Measurements from ENCODE around the gene ACOX3.
"Not testable (repeated sequence)": the region's sequence is repeated elsewhere in the genome, so short reads cannot be mapped to it uniquely, and the experiment has no call there.

ACOX3 gene

DNA sequence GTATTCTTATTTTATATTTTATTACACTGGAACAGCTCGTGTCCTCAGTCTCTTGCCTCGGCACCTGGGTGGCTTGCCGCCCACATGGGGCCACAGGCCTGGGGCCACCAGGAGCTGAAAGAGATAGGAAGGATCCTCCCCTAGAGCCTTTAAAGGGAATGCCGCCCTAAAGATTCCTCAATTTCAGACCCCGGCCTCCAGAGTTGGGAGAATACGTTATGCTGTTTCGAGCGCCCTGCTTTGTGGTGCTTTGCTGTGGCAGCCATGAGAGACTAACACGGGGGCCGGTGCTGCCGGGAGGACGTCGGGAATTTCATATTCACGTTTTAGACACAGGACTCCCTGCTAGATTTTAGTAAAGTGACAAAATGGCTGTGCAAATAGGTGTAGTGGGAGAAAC lies 33.2 kb downstream of the ACOX3 start:
- no peak for DNase-seq (ENCODE audit: low spot score)
- no peak for FAIRE-seq

DNA sequence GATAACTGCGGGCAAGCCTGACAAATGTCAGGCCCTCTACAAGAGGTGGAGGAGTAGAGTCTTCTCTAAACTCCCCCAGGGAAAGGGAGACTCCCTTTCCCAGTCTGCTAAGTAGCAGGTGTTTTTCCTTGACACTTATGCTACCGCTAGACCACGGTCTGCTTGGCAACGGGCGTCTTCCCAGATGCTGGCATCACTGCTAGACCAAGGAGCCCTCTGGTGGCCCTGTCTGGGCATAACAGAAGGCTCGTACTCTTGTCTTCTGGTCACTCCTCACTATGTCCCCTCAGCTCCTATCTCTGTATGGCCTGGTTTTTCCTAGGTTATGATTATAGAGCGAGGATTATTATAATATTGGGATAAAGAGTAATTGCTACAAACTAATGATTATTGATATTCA lies 33.6 kb downstream of the ACOX3 start:
- not testable (repeated sequence) for DNase-seq (ENCODE audit: low spot score); FAIRE-seq

DNA sequence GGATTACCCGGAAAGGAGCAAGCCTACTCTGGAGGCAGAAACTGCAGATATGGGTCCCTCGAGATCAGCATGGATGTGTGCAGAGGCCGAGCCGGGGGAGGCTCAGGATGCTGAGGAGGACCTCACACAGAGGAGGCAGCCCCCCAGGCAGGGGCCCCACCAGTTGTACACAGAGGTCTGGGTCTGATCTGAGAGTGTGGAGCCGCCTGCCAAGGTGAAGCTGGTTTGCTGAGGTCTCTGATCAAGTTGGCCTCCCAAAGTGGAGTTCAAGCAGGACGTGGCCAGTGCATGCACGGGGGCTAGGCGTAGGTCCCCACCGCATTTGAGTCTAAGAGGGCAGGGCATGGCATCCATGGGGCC lies 35.0 kb downstream of the ACOX3 start:
- DNase-seq (ENCODE audit: low spot score) = no peak
- FAIRE-seq = no peak

DNA sequence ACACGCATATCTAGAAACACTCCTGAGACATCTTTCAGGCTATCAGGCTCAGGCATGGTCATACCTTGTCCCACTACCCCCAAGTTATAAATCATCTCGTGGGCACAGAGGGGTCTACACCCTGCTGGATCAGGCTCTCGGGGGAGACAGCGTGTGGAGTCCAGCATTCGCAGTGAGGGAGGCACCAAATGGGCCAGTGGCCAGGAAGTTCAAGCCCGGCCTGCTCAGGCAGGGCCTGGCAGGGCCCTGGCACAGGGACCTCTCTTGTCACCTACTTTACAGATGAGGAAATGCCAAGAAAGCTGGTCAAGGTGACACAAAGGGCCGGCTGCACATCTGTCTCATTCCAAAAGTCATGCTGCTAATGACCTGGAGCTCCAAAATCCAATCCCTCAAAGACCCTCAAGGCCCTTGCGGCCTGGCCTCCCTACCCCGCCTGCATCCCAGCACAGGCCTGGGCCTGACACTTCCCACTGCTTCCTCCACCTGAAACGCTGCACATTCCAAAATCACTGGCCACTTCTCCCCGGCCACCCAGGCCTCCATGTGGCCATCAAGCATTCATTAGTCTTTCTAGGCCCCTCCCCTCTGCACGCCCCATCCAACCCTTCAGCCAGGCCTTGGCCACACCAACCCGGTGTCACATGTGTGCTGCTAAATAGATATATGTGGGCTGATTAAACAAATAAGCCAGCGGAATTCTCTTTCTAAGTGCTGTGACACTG lies 35.6 kb downstream of the ACOX3 start:
- FAIRE-seq = no peak
- no peak for DNase-seq (ENCODE audit: low spot score)

DNA sequence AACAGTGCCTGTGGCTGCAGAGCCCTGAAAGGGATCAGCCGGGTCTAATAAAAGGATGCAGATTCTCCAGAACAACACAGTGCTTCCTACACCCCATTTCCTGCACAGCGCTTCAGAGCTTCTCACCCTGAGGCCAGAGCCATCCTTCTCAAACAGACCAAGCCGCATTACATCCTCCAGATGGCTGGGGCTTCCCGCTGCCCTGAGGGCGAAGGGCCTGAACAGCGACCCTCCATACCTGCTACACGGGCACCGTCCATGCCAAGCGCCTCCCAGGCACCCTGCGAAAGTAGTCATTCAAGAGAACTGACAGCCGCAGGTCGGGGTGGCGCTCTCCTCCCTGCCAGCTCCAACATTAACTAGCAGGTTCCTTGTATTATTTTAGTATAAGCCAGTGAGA lies 36.5 kb downstream of the ACOX3 start:
- FAIRE-seq = no peak
- no peak for DNase-seq (ENCODE audit: low spot score)

DNA sequence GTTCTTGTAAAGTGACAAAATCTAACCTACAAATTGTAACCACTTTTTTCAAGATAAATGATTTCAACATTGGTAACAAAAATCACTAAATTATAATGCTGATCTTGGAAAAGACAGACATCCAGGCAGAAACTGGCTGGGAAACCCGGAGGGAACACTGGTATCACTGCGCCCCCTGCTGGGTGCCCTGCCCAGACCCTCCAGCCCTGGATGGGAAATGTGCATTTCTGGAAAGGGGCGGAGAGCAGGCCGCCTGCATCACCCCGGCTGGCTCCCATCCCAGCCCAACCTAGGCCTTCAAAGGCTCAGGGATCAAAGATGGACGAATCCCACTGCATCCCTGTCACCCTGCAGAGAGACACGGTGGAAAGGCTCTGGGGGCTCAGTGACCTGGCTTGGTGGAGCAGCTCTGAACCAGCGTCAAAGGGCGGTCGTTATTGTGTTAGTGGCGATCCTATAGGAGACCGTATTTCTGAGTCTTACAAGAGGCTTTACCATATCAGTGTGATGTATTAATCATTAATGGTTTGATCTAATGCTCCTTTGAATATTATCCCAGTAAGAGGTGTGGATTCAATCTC lies 37.3 kb downstream of the ACOX3 start:
- DNase-seq (ENCODE audit: low spot score) (peak; percentile 55), FAIRE-seq (peak; percentile 40)

DNA sequence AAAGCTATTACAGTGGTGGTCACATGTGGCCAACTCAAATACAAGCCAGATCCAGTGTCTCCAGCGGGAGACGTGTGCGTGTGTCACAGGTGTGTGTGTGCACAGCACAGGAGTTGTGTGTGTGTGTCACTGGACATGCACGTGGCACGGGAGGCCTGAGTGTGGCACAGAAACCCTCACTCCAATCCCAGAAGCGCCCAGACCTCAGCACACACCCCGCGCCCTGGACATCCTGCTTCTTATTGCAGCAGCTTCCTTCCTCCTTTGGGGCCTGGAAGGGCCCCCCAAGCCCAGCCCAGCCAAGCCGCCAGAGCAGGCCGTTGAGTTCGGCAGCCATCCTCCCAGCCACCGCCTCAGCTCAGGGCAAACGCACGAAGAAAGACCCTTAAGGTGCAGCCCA lies 37.9 kb downstream of the ACOX3 start:
- DNase-seq (ENCODE audit: low spot score) (no peak), FAIRE-seq (no peak)

DNA sequence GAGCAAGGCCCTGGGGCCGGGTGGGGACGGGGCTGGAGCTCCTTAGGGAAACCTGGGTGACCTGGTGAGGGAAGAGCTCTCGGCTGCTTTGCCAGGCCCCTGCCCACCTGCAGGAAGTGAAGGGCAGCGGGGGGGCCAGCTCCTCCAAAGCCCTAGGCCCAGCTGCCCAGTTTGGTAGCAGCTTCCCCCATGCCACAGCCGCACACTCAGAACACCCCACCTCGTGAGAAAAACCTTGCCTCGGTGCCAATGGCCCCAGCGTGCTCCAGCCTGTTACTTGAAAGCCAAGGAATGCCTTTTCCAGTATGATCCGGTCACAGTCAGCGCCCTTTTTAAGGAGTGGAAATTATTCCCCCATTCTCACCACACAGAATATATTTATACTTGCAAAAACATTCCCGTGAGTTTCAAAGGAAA lies 38.3 kb downstream of the ACOX3 start:
- DNase-seq (ENCODE audit: low spot score) = no peak
- FAIRE-seq = no peak

DNA sequence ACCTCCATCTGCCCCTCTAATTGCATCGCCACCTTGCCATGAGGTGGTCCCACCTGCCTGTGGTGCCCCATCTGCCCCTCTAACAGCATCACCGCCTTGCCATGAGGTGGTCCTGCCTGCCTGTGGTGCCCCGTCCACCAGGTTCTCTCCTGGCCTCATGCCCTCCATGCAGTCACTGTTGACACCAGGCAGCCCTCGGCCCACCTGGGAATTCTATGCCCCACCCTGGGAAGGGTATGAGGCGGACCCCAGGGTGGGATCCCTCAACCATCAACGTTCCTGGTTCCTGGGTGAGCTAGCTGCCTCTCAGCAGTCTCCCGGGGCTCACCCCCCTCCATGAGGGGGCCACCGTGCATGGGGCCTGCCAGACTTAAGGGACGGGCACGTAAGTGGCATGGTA lies 38.9 kb downstream of the ACOX3 start:
- no peak for DNase-seq (ENCODE audit: low spot score)
- FAIRE-seq = no peak

DNA sequence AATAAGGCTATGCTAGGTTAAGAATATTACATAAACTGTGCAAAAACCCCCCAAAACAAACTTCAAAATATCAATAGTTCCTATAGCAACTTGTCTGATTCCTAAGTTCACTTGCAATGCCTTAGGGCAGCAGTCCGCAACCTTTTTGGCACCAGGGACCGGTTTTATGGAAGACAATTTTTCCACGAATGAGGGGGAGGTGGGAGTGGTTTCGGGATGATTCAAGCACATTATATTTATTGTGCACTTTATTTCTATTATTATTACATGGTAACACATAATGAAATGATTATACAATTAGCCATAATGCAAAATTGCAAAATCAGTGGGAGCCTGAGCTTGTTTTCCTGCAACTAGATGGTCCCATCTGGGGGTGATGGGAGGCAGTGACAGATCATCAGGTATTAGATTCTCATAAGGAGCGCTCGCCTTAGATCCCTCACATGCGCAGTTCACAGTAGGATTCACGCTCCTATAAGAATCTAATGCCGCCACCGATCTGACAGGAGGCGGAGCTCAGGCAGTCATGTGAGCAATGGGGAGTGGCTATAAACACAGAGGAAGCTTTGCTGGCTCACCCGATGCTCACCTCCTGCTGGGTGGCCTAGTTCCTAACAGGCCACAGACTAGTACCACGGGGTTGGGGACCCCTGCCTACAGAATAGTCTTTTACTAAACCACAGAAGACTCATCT lies 39.7 kb downstream of the ACOX3 start:
- FAIRE-seq (no peak), DNase-seq (ENCODE audit: low spot score) (no peak)

DNA sequence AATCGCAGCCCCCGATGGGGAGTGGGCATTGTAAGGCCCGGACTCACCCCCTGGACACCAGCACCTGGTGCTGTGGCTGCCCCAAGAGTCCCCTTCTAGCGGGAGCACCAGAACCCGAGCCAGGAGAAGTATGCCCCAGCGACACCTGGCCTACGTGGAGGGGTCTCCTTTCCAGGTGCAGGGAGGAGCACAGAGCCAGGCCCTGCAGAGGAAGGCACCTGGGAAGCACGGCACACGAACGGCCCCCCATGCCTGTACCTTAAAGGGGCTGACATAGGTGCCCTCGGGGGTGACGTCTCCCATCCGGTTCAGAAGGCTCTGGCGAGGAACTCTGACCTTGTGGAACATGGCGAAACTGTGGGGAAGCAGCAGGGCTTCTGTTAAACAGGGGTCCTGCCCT lies 41.2 kb downstream of the ACOX3 start:
- FAIRE-seq (no peak), DNase-seq (ENCODE audit: low spot score) (no peak)

DNA sequence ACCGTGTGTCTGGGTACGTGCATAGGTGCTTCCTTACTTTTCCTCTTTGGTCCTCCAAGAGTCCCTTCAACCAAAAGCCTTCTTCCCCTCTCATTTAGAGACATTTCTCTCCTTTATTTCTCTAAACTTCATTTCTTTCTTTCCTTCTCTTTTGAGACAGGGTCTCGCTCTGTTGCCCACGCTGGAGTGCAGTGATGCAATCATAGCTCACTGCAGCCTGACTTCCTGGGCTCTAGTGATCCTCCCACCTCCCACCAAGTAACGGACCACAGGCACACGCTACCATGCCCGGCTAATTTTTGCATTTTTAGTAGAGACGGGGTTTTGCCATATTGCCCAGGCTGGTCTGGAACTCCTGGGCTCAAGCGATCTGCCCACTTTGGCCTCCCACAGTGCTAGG lies 42.2 kb downstream of the ACOX3 start:
- DNase-seq (ENCODE audit: low spot score) (no peak), FAIRE-seq (no peak)

DNA sequence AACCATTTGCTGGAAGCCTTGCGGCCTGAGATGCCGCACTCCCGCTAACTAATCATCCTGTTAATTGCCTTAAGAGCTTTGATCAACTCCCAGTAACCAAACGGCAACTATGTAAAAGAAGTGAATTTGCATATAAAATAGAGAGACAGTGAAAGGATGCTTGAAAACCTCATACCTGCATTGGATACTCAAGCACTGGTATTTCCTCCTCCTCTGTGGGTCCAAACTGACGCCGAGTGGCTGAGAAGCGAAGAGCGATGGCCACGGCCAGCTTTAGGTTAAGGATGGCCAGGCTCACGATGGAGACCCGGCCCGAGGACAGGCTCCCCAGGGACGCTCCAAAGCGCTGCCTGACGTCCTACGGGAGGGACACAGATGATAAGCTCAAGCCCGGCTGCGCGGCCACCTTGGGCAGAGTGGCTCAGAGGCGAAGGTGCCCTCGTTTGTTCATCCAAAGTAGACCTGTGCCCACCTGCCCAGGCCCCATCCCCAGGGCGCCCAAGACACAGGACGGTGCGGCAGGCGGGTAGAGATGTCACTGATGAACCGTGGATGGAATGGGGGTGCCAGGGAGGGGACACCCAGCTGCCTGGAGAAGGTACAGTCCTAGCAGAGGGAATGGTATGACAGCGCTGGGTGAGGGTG lies 43.6 kb downstream of the ACOX3 start:
- FAIRE-seq = no peak
- DNase-seq (ENCODE audit: low spot score) = no peak

DNA sequence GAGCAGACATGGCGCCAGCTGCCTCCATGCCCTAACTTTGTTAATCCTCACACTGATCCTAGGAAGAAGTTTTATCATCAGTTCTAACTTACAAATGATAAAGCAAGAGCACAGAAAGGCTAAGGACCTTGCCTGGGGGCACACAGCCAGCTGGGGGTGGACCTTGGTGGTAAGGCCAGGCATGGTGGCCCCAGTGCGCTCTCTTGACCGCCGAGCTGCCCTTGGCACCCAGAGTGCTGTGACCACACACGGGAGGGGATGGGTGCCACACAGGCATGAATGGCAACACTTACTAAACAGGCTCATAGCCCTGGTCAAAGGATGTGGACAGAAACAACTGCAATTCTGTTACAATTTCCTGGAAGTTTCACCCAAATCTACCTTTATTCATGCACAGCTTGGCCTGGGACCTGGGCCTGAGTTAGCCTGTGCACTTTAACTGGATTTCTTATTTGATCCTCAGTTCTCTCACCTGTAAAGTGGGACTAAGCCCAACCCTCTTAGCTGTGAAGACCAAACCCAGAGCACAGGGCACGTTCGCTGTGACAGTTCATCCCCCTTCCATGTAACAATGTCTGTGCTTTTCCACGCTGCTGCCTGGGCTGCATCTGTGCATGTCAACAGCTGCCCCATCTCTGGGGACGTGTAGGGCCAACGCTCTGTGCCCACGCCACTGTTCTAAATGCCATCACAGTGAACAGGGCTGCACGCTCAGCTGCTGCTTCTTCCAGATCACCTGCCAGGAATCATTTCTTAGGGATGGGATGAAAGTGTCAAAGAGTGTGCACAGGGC lies 44.8 kb downstream of the ACOX3 start:
- FAIRE-seq (no peak), DNase-seq (ENCODE audit: low spot score) (no peak)

DNA sequence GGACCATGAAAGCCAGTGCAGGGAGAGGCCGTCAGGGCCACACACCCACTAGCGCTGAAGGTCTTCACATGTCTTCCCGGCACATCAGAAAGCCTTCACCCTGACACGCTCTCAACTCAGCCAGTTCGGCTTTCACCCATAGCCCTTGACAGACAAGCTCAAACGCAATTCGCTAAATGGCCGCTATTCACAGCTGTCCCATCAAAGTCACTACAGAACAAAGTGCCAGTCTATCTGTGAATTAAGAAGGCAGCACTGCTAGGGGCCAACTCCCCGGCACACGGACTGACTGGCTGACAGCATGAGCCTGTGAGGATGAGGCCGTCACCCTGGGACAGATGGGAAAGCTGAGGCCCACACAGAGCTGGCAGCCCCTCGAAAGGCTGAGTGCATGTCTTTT lies 45.7 kb downstream of the ACOX3 start:
- FAIRE-seq = no peak

DNA sequence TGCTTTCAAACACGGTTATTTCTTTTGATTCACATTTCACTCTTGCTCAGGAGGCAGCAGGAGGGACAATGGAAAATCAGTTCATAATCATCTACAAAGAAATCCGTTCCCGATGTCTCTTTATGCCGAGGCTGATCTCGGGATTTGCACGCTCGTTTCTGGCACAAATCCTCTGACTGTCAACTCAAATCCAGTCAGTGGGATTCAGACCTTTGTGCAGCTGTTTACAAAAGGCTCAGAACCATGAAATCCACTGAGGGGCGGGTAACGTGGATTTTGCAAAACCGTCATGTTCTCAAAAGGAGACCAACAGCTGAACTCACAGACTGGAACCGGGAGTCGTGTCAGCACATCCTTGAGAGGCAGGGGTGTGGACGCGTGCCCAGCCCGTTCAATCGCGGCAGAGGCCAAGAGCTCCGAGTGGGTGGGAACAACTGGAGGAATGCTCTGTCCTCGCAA lies 46.4 kb downstream of the ACOX3 start:
- FAIRE-seq = no peak

More for the DNA sequence above, 45.7 kb downstream of the ACOX3 start:
- no peak for DNase-seq (ENCODE audit: low spot score)

DNA sequence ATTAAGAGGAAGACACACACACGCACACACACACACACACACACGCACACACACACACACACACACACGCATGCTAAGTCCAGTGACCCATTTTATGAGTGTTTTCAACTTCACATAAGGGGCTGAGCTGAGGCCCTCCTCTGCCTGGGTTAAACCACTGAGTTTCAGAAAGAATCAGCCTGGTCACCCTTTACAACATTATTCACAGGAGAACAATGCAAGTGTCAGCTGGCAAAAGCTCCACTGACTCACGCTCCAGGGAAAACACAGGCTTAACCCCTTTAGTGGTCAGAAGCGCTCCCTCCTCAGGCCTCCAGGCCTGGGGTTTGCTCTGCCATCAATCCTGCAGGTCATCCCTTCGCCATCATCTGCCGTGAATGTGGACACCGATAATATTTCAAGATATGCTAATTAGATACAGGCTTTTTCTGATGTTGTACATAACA lies 46.9 kb downstream of the ACOX3 start:
- DNase-seq (ENCODE audit: low spot score) = peak; percentile 93
- peak; percentile 96 for FAIRE-seq

More for the DNA sequence above, 46.4 kb downstream of the ACOX3 start:
- DNase-seq (ENCODE audit: low spot score) = no peak

DNA sequence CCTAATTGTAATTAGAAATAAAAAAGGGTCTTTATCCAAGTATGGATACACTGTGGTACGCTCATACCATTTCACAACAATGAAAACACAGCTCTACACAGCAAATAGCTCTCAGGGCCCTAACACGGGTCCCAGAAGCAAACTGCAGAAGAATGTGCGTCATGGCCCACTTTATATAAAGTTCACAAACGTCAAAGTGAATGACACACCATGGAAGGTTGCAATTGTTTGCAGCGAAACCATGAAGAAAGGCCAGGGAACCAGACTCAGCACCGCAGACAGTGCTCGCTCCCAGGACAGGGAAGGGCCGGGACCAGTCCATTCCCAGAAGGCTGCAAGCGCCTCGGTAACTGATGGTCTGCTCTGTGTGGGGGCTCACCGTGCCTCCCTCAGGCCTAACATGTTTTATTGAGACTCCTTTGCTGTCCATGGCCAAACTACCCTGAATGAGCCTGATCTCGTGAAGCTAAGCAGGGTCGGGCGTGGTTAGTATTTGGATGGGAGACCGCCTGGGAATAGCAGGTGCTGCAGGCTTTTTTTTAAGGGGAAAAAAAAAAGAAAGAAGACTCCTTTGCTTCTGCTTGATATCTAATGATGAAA lies 47.8 kb downstream of the ACOX3 start:
- FAIRE-seq = no peak
- DNase-seq (ENCODE audit: low spot score) = no peak

DNA sequence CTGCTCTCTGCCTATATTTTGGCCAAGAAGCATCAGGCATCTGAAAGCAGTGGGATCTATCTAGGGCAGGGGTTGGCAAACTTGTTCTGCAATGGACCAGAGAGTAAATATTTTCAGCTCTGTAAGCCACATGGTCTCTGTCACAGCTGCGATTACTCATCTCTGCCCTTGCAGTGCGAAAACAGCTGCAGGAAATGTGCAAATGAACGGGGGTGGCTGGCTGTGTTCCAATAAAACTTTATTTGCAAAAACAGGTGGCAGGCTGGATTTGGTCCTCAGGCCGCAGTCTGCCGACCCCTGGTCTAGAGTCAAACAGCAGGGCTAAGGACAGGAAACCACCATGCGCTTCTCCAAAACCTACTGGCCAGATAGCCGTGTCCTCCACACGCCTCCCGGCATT lies 48.6 kb downstream of the ACOX3 start:
- FAIRE-seq (no peak), DNase-seq (ENCODE audit: low spot score) (no peak)

DNA sequence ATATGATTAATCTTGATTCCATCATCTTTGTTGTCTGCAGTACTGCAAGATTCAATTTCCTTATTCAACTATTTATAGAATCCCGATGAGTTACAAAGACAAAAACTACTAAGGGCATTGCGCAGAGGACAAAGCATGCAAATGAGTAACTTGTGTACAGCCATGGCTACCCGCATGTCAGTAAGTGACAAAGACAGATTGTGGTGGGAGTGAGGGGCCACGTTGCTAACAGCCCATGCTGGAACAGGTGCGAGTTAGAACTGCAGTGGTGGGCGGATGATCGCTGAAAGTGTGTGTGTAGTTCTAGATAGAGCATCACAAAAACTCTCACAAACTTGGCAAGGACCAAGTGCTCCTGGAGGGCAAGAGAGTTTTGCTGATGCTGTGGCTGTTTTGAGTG lies 49.5 kb downstream of the ACOX3 start:
- no peak for DNase-seq (ENCODE audit: low spot score)
- FAIRE-seq = no peak

DNA sequence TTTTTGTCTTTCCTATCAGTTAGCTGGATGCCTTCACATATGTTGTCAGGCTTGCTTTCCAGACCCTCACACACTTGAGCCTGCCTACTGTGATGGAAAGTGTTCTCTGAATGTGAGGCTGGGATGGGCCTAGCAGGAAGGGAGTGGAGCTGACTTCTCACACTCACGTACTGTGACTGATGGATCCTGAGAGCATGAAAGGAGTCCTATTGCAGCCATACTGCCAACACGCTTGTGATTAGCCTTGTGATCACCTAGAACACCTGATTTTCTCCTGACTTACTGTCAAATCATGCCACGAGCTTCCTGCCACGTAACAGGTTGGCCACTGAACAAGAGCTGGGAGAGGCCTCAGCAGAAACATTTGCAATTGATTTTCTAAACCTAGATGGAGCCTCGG lies 49.9 kb downstream of the ACOX3 start:
- no peak for DNase-seq (ENCODE audit: low spot score)

More for the DNA sequence above, 49.9 kb downstream of the ACOX3 start:
- FAIRE-seq = no peak

All from RCC 7860 (cell line).